T-cell (primary cell): ENCODE data around the gene GCLC. TPM values are rescaled to one million over a fixed set of nuclear protein-coding genes. Genes with fewer than 3 reads are reported as not detected.
A peak's percentile ranks its signal among the peaks of the same experiment; 100 is the strongest.

ENCODE experiments used
- ATAC-seq, 4 experiments: fragments of 200-7000 bp in 3 of 4; fragments of 150-1000 bp in 1 of 4; cut with Tn5 transposase; replicated peaks in 1 of 4; 1 replicate in 3 of 4; 2 replicates in 1 of 4; pipeline ENCODE4 v1.10.0; 2021; ENCODE audit warnings: moderate library complexity in 3 of 4, mild to moderate bottlenecking in 2 of 4, moderate number of reproducible peaks in 1 of 4
- CTCF ChIA-PET, 2 donors: fragments of 300-600 bp; sonication (Branson Sonifier 250); formaldehyde crosslinking; loops; one replicate each; lab custom pipeline; 2022; ENCODE audit warnings: antibody characterized with exemption in 2 of 2; lab: Charles Lee
- POLR2A ChIA-PET, 2 donors: fragments of 300-600 bp; sonication (Branson Sonifier 250); formaldehyde crosslinking; loops; one replicate each; lab custom pipeline; 2022; ENCODE audit warnings: antibody characterized with exemption in 2 of 2; lab: Charles Lee
- DNase-seq, 35 experiments: peaks; one replicate each; pipeline versions ENCODE4 v3.0.0 to v3.0.0-alpha.2; 2013 to 2023
- H3K27ac ChIP-seq: one replicate; pipeline ENCODE4 v1.5.1; 2013; ENCODE audit warnings: low read length
- H3K27me3 ChIP-seq, 2 experiments: replicated peaks in 1 of 2; 1 replicate in 1 of 2; 2 replicates in 1 of 2; pipeline versions ENCODE4 v1.6.1 to v1.7.0; 2013; ENCODE audit warnings: low read length in 1 of 2, mixed read lengths in 1 of 2; ENCODE audit not compliant: control insufficient read depth in 2 of 2, insufficient read depth in 2 of 2; ENCODE audit errors: extremely low read depth in 1 of 2
- H3K36me3 ChIP-seq, 2 donors: 1 replicate in 1 of 2; 2 replicates in 1 of 2; pipeline versions ENCODE4 v1.6.1 to v1.7.0; 2013; ENCODE audit warnings: low read length in 1 of 2; ENCODE audit not compliant: control insufficient read depth in 2 of 2, insufficient read depth in 1 of 2; ENCODE audit errors: extremely low read depth in 1 of 2
- H3K4me1 ChIP-seq, 2 experiments: 1 replicate in 1 of 2; 2 replicates in 1 of 2; pipeline versions ENCODE4 v1.6.1 to v1.7.0; 2013; ENCODE audit warnings: low read length in 2 of 2, mixed read lengths in 1 of 2; ENCODE audit not compliant: insufficient read depth in 2 of 2, control insufficient read depth in 1 of 2; ENCODE audit errors: extremely low read depth in 1 of 2
- H3K4me3 ChIP-seq, 2 donors: 1 replicate in 1 of 2; 2 replicates in 1 of 2; pipeline versions ENCODE4 v1.5.1 to v1.7.0; 2013; ENCODE audit warnings: mild to moderate bottlenecking in 2 of 2, low read length in 1 of 2, moderate library complexity in 1 of 2; ENCODE audit not compliant: control insufficient read depth in 1 of 2; ENCODE audit errors: extremely low read depth in 1 of 2
- H3K9me3 ChIP-seq: 2 replicates; pipeline ENCODE4 v1.7.0; 2013
- H3K27ac Mint-ChIP-seq, 2 donors: one replicate each; pipeline ENCODE4 v1.8.0; 2020 to 2021; ENCODE audit warnings: mild to moderate bottlenecking in 2 of 2, mixed read lengths in 2 of 2
- H3K27me3 Mint-ChIP-seq, 2 donors: one replicate each; pipeline ENCODE4 v1.8.0; 2021 to 2022; ENCODE audit warnings: mixed read lengths in 2 of 2
- H3K36me3 Mint-ChIP-seq: one replicate; pipeline ENCODE4 v1.8.0; 2021; ENCODE audit warnings: mixed read lengths
- H3K4me1 Mint-ChIP-seq, 3 donors: one replicate each; pipeline ENCODE4 v1.8.0; 2020 to 2022; ENCODE audit warnings: mixed read lengths in 3 of 3, mild to moderate bottlenecking in 1 of 3
- H3K4me3 Mint-ChIP-seq, 3 donors: one replicate each; pipeline ENCODE4 v1.8.0; 2020 to 2022; ENCODE audit warnings: mild to moderate bottlenecking in 3 of 3, mixed read lengths in 3 of 3, moderate library complexity in 3 of 3
- H3K9me3 Mint-ChIP-seq, 3 donors: one replicate each; pipeline ENCODE4 v1.8.0; 2020 to 2022; ENCODE audit warnings: mixed read lengths in 3 of 3
- WGBS: methylation state at CpG from one replicate; pipeline ENCODE4 v1.1.5; 2013; ENCODE audit warnings: missing lambda C conversion rate; ENCODE audit not compliant: insufficient coverage; 5-methylcytosine and 5-hydroxymethylcytosine counted together
- total RNA-seq, 35 experiments: library from RNA in 6 of 35; stranded (reverse) in 6 of 35; fragments of 120-200 nt in 1 of 35; gene quantifications; one replicate each; pipeline versions ENCODE4 v1.2.1 to v1.2.4 and lab custom pipeline; 2013 to 2026

Gene GCLC
- total RNA-seq, 5 donors from 2014 or later (not counting 1 experiment from before 2014, with no cell fraction given): 25.2 to 38.2 (median 33.6) TPM

DNA sequence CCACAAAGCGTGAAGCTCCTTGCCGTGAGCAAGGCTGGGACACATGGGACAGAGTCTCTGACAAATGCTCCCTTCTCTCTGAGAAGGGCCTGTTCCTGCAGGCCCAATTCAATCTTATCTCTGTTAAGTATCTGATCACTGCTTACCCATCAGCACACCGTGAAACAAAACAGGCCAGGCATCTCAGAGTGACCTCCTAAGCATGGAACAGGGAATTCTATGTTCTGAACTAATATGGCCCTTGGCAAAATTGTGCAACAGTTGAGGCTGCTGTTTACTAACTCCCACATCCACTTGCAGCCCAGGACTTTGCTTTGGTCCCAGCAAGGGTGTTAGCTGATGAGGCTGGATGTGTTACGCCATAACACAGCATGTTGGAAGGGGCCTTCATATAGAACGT lies 79.2 kb downstream of the GCLC start:
- H3K4me3 ChIP-seq: no peak overlapping the region
- Mint-ChIP-seq H3K4me3 (no peak overlapping the region), H3K27me3 (no peaks in the 10 kb centered on the region), H3K27ac (no peak overlapping the region), H3K36me3 (no peaks in the 10 kb centered on the region), H3K9me3 (no peaks in the 10 kb centered on the region), H3K4me1 (peaks cover 0 to 9% (median 8%) of the 10 kb centered on the region in 3 donors)
- H3K36me3 ChIP-seq: no peaks in the 10 kb centered on the region
- H3K27ac ChIP-seq: no peak overlapping the region
- 88% methylated on average over 4 of the region's 5 CpGs for WGBS
- ATAC-seq (no peak), DNase-seq (no peak)
- ChIA-PET CTCF (interaction anchor here in 1 of 2 donors (0.6 kb wide), 1 partner anchor 302 kb away, joined by 4 read pairs; no protein-coding TSS in a partner anchor), POLR2A (no interaction called here)
- no peaks in the 10 kb centered on the region for H3K4me1 ChIP-seq
- H3K27me3 ChIP-seq: no peaks in the 10 kb centered on the region
- no peaks in the 10 kb centered on the region for H3K9me3 ChIP-seq

DNA sequence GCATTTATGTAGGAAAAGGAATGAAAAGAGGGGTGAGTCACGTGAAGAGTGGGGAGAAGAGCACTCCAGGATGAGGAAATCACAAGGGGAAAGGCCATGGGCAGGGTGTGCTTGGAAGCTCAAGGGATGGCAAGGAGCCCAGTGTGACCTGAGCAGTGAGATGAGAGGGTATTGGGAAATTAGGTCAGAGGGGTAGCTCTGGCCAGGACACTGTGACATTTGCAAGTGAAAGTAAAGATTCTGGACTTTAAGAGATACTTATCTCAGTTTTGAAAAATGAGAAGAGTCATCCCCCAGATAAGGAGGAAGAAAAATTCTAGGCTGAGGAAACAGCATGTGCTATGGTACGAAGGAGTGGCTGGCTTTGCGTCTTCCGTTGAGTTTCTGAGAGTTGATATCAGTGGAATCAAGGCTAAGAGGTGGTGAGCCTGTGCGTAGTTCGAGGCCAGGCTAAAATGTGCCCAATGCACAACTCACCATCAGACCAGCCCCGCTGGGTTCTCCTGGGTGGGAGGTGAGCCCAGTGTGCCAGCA lies 79.9 kb downstream of the GCLC start:
- H3K9me3 Mint-ChIP-seq: no peaks in the 10 kb centered on the region
- no peaks in the 10 kb centered on the region for H3K9me3 ChIP-seq
- POLR2A ChIA-PET: no interaction called here
- H3K4me1 Mint-ChIP-seq: peaks cover 0 to 9% (median 8%) of the 10 kb centered on the region in 3 donors
- no peak overlapping the region for H3K27ac Mint-ChIP-seq
- no peaks in the 10 kb centered on the region for H3K27me3 Mint-ChIP-seq
- no peak overlapping the region for H3K4me3 Mint-ChIP-seq
- no peak overlapping the region for H3K4me3 ChIP-seq
- H3K36me3 ChIP-seq: no peaks in the 10 kb centered on the region
- H3K4me1 ChIP-seq: no peaks in the 10 kb centered on the region
- no peak overlapping the region for H3K27ac ChIP-seq
- DNase-seq (peak in 1 of 35 experiments; percentile 4), ATAC-seq (no peak)
- CTCF ChIA-PET: no interaction called here
- no peaks in the 10 kb centered on the region for H3K27me3 ChIP-seq
- no peaks in the 10 kb centered on the region for H3K36me3 Mint-ChIP-seq
- 80% methylated on average over 4 of the region's 7 CpGs for WGBS

DNA sequence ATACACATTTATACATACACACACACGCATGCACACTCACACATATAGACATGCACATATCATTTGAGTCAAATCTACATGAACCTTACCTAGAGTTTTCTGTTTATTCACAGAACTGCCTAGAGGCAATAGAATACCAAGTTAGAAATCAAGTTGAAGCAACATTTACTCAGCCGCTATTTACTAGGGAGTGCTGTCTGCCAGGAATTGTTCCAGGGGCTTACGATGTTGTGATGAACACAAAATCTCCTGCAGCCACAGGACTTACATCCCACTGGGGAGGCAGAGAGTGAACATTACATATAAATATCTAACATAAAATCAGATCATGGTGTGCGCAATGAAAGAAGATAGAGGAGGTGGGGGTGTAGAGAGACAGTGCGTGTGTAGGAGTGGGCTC lies 80.4 kb downstream of the GCLC start:
- no peak overlapping the region for H3K4me3 Mint-ChIP-seq
- Histone ChIP-seq H3K27ac (no peak overlapping the region), H3K4me3 (no peak overlapping the region), H3K9me3 (no peaks in the 10 kb centered on the region), H3K36me3 (no peaks in the 10 kb centered on the region), H3K27me3 (no peaks in the 10 kb centered on the region), H3K4me1 (no peaks in the 10 kb centered on the region)
- no peaks in the 10 kb centered on the region for H3K9me3 Mint-ChIP-seq
- peaks cover 0 to 4% (median 4%) of the 10 kb centered on the region in 3 donors for H3K4me1 Mint-ChIP-seq
- no peak for DNase-seq
- POLR2A ChIA-PET: no interaction called here
- H3K27me3 Mint-ChIP-seq: no peaks in the 10 kb centered on the region
- ATAC-seq: no peak
- CTCF ChIA-PET: no interaction called here
- no peak overlapping the region for H3K27ac Mint-ChIP-seq
- no peaks in the 10 kb centered on the region for H3K36me3 Mint-ChIP-seq
- WGBS: 100% methylated on average over 3 of the region's 5 CpGs

DNA sequence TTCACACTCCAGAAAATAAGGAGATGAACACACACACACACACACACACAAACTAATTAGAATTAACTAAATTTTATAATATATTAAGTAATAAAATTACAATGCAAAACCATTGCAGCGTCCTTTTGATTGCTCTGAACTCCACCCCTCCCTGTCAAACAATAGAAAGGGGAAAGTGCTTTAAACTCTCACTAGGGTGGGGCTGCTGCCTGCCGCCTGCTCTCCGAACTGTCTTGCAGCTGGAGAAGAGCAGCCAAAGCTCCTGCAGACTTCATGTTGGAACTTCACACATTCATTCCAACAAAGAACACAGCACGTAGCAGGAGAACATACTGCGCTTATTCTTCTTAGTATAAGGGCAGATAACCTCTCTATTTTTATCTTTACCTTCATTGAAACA lies 83.2 kb downstream of the GCLC start:
- ChIA-PET POLR2A (no interaction called here), CTCF (interaction anchor here in 1 of 2 donors (0.7 to 0.9 kb wide), 2 partner anchors 10 kb away, joined by 3 to 4 read pairs; no protein-coding TSS in a partner anchor)
- no peaks in the 10 kb centered on the region for H3K27me3 ChIP-seq
- Mint-ChIP-seq H3K4me3 (no peak overlapping the region), H3K27me3 (peaks cover 2% of the 10 kb centered on the region in 2 donors), H3K27ac (no peak overlapping the region), H3K9me3 (peaks cover 0 to 2% (median 0%) of the 10 kb centered on the region in 3 donors), H3K4me1 (no peaks in the 10 kb centered on the region), H3K36me3 (no peaks in the 10 kb centered on the region)
- no peaks in the 10 kb centered on the region for H3K36me3 ChIP-seq
- DNase-seq (peak in 1 of 35 experiments; percentile 6), ATAC-seq (no peak)
- H3K4me3 ChIP-seq: no peak overlapping the region
- WGBS: no CpG with 5 or more reads among the region's 5 CpGs
- no peaks in the 10 kb centered on the region for H3K4me1 ChIP-seq
- no peaks in the 10 kb centered on the region for H3K9me3 ChIP-seq
- no peak overlapping the region for H3K27ac ChIP-seq

DNA sequence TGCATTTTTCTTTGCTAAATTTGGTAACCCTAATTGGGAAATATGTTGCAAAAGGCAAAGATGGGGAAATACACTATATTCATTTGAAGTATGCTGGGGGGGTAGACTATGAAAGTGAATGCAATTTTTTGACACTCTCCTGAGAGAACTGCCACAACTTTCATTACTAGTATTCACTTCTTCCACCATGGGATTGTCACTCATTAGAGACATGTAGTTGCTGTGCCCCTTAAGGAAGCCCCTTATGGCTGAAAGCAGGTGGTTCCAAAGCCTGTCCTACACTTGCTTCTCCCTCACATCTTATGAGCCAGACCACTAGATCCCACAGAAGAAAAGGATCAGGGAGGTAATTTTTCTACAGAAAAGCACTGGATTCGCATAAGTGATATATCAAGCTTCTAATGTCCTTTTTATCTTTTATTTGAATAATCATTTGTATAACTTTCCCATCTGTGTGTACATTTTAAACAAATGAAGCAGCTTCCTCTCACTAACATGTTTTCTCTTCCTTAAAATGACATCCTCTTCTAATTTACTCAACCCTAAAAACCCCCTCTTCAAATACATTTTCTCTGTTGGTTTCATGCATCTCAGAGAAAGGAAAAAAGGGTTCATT lies 83.8 kb downstream of the GCLC start:
- H3K4me1 Mint-ChIP-seq: no peaks in the 10 kb centered on the region
- H3K36me3 ChIP-seq: no peaks in the 10 kb centered on the region
- H3K36me3 Mint-ChIP-seq: no peaks in the 10 kb centered on the region
- H3K27me3 ChIP-seq: no peaks in the 10 kb centered on the region
- no peaks in the 10 kb centered on the region for H3K4me1 ChIP-seq
- H3K4me3 ChIP-seq: no peak overlapping the region
- ATAC-seq (no peak), DNase-seq (no peak)
- ChIA-PET POLR2A (no interaction called here), CTCF (interaction anchor here in 1 of 2 donors (0.7 kb wide), 1 partner anchor 9 kb away, joined by 4 read pairs; no protein-coding TSS in a partner anchor)
- no peak overlapping the region for H3K27ac ChIP-seq
- H3K4me3 Mint-ChIP-seq: no peak overlapping the region
- WGBS: no CpG with 5 or more reads among the region's 1 CpG
- peaks cover 2 to 7% of the 10 kb centered on the region in 2 donors for H3K27me3 Mint-ChIP-seq
- H3K9me3 Mint-ChIP-seq: peaks cover 0 to 7% (median 0%) of the 10 kb centered on the region in 3 donors
- no peak overlapping the region for H3K27ac Mint-ChIP-seq
- no peaks in the 10 kb centered on the region for H3K9me3 ChIP-seq

DNA sequence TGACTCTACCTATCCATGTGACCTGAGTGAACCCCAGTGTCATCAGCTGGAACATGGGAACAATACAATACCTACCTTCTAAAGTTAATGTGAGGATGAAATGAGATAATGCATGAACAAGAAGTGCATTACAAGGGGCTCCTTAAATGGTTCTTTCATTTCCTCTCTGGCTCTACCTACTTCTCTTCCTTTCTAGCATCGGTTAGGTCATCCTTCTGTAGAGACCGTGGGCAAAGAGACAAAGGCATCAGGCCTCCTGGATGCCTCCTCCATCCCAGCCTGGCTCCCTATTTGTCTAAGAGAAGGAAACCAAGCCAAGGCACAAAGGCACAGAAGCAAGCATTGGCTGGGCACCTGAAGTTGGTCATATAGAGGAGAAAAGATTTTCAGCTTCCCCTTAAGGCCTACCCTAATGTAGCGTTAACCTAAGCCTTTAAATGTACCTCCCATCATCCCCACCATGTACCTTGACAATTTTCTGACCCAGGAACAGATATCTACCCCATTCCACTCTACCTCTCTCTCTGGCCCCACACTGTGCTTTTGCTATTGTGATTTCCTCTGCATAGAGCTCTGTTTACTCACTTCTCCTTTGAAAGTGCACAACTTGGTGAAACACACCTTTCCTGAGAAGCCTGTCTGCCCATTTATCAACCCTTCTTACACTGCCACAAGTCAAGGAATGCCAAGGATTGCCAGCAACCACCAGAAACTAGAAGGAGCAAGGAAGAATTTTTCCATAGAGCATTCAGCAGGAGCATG lies 86.6 kb downstream of the GCLC start:
- Histone ChIP-seq H3K4me1 (no peaks in the 10 kb centered on the region), H3K4me3 (no peak overlapping the region), H3K36me3 (no peaks in the 10 kb centered on the region), H3K27ac (no peak overlapping the region), H3K27me3 (no peaks in the 10 kb centered on the region), H3K9me3 (no peaks in the 10 kb centered on the region)
- CTCF ChIA-PET: no interaction called here
- Mint-ChIP-seq H3K4me1 (no peaks in the 10 kb centered on the region), H3K4me3 (no peak overlapping the region), H3K27ac (no peak overlapping the region), H3K36me3 (no peaks in the 10 kb centered on the region), H3K27me3 (peaks cover 2 to 7% of the 10 kb centered on the region in 2 donors), H3K9me3 (peaks cover 2 to 14% (median 4%) of the 10 kb centered on the region in 3 donors)
- 100% methylated on average over 1 of the region's 3 CpGs for WGBS
- ATAC-seq (no peak), DNase-seq (no peak)
- POLR2A ChIA-PET: interaction anchor here in 1 of 2 donors (0.7 kb wide), 1 partner anchor 784 kb away, joined by 4 read pairs; no protein-coding TSS in a partner anchor
